ENCODE data around the gene PRTFDC1. TPM values are rescaled to one million over a fixed set of nuclear protein-coding genes. Genes with fewer than 3 reads are reported as not detected.

Gene PRTFDC1
- total and polyA plus RNA-seq, 5 donors from 2014 or later = 0.37 to 1.6 (median 1.3) TPM; not detected in 2

- no peak for DNase-seq
- Mint-ChIP-seq H3K4me1 (peaks cover 14 to 33% (median 22%) of the 10 kb centered on the region in 4 donors), H3K4me3 (no peak overlapping the region), H3K27me3 (no peaks in the 10 kb centered on the region), H3K27ac (peak overlapping the region in 1 of 3 donors; percentile 61), H3K9me3 (peaks cover 0 to 2% (median 0%) of the 10 kb centered on the region in 7 donors), H3K36me3 (no peaks in the 10 kb centered on the region)
- peak overlapping the region; percentile 17 for H3K4me3 ChIP-seq (ENCODE audit: low read depth, low read length)
- H3K27ac ChIP-seq (ENCODE audit: insufficient read depth, low read length, poor library complexity, severe bottlenecking) = peak overlapping the region; percentile 9
- no peaks in the 10 kb centered on the region for H3K9me3 ChIP-seq (ENCODE audit: control insufficient read depth in 2 of 2, low read length in 2 of 2)
- no peaks in the 10 kb centered on the region for H3K27me3 ChIP-seq (ENCODE audit: control insufficient read depth, insufficient read depth, low read length)
- ATAC-seq (ENCODE audit: low read depth in 2 of 2) = peak in 1 of 2 donors; percentile 12
- H3K36me3 ChIP-seq (ENCODE audit: control insufficient read depth, insufficient read depth, low read length) = no peaks in the 10 kb centered on the region
- H3K4me1 ChIP-seq (ENCODE audit: control insufficient read depth, insufficient read depth, low read length, poor library complexity, severe bottlenecking) = peaks cover 20% of the 10 kb centered on the region
These were observed 51.3 kb downstream of the PRTFDC1 start for GRCh38 chr10:24900888-24901685.

GRCh38 chr10:24899571-24899970 lies 52.8 kb downstream of the PRTFDC1 start:
- Mint-ChIP-seq H3K4me1 (peaks cover 18 to 42% (median 27%) of the 10 kb centered on the region in 4 donors), H3K27ac (peak overlapping the region in 1 of 3 donors; percentile 52), H3K36me3 (no peaks in the 10 kb centered on the region), H3K4me3 (no peak overlapping the region), H3K27me3 (no peaks in the 10 kb centered on the region), H3K9me3 (peaks cover 0 to 2% (median 0%) of the 10 kb centered on the region in 7 donors)
- DNase-seq = no peak
- Histone ChIP-seq H3K27me3 (ENCODE audit: control insufficient read depth, insufficient read depth, low read length) (no peaks in the 10 kb centered on the region), H3K4me1 (ENCODE audit: control insufficient read depth, insufficient read depth, low read length, poor library complexity, severe bottlenecking) (peaks cover 26% of the 10 kb centered on the region), H3K36me3 (ENCODE audit: control insufficient read depth, insufficient read depth, low read length) (no peaks in the 10 kb centered on the region), H3K27ac (ENCODE audit: insufficient read depth, low read length, poor library complexity, severe bottlenecking) (no peak overlapping the region), H3K9me3 (ENCODE audit: control insufficient read depth in 2 of 2, low read length in 2 of 2) (no peaks in the 10 kb centered on the region), H3K4me3 (ENCODE audit: low read depth, low read length) (no peak overlapping the region)
- ATAC-seq (ENCODE audit: low read depth in 2 of 2) = no peak

- Histone ChIP-seq H3K27me3 (ENCODE audit: control insufficient read depth, insufficient read depth, low read length) (no peaks in the 10 kb centered on the region), H3K4me3 (ENCODE audit: low read depth, low read length) (no peak overlapping the region), H3K4me1 (ENCODE audit: control insufficient read depth, insufficient read depth, low read length, poor library complexity, severe bottlenecking) (peaks cover 29% of the 10 kb centered on the region), H3K27ac (ENCODE audit: insufficient read depth, low read length, poor library complexity, severe bottlenecking) (no peak overlapping the region), H3K36me3 (ENCODE audit: control insufficient read depth, insufficient read depth, low read length) (no peaks in the 10 kb centered on the region), H3K9me3 (ENCODE audit: control insufficient read depth in 2 of 2, low read length in 2 of 2) (no peaks in the 10 kb centered on the region)
- Mint-ChIP-seq H3K36me3 (no peaks in the 10 kb centered on the region), H3K4me3 (no peak overlapping the region), H3K27me3 (no peaks in the 10 kb centered on the region), H3K27ac (peak overlapping the region in 1 of 3 donors; percentile 29), H3K4me1 (peaks cover 19 to 51% (median 34%) of the 10 kb centered on the region in 4 donors), H3K9me3 (peaks cover 0 to 2% (median 0%) of the 10 kb centered on the region in 7 donors)
- DNase-seq = no peak
- no peak for ATAC-seq (ENCODE audit: low read depth in 2 of 2)
These were observed 53.9 kb downstream of the PRTFDC1 start for GRCh38 chr10:24898501-24898900.

- Mint-ChIP-seq H3K27ac (peak overlapping the region in 1 of 3 donors; percentile 40), H3K4me1 (peaks cover 19 to 50% (median 38%) of the 10 kb centered on the region in 4 donors), H3K4me3 (peak overlapping the region in 1 of 4 donors; percentile 70), H3K36me3 (no peaks in the 10 kb centered on the region), H3K9me3 (peaks cover 0 to 2% (median 0%) of the 10 kb centered on the region in 7 donors), H3K27me3 (no peaks in the 10 kb centered on the region)
- H3K4me3 ChIP-seq (ENCODE audit: low read depth, low read length) = no peak overlapping the region
- H3K27me3 ChIP-seq (ENCODE audit: control insufficient read depth, insufficient read depth, low read length) = no peaks in the 10 kb centered on the region
- no peaks in the 10 kb centered on the region for H3K36me3 ChIP-seq (ENCODE audit: control insufficient read depth, insufficient read depth, low read length)
- ATAC-seq (ENCODE audit: low read depth in 2 of 2) (peak; percentile 48 to 56), DNase-seq (peak in 1 of 3 donors; percentile 37)
- H3K27ac ChIP-seq (ENCODE audit: insufficient read depth, low read length, poor library complexity, severe bottlenecking) = no peak overlapping the region
- no peaks in the 10 kb centered on the region for H3K9me3 ChIP-seq (ENCODE audit: control insufficient read depth in 2 of 2, low read length in 2 of 2)
- peaks cover 29% of the 10 kb centered on the region for H3K4me1 ChIP-seq (ENCODE audit: control insufficient read depth, insufficient read depth, low read length, poor library complexity, severe bottlenecking)
These were observed 55.0 kb downstream of the PRTFDC1 start for GRCh38 chr10:24897326-24897926.

GRCh38 chr10:24894728-24895127 lies 57.7 kb downstream of the PRTFDC1 start:
- peak overlapping the region in 3 of 4 donors; percentile 27 to 70 (median 56) for H3K4me3 Mint-ChIP-seq
- no peaks in the 10 kb centered on the region for H3K9me3 ChIP-seq (ENCODE audit: control insufficient read depth in 2 of 2, low read length in 2 of 2)
- DNase-seq (no peak), ATAC-seq (ENCODE audit: low read depth in 2 of 2) (peak; percentile 35 to 52)
- peaks cover 0 to 2% (median 0%) of the 10 kb centered on the region in 7 donors for H3K9me3 Mint-ChIP-seq
- H3K27me3 ChIP-seq (ENCODE audit: control insufficient read depth, insufficient read depth, low read length) = no peaks in the 10 kb centered on the region
- no peaks in the 10 kb centered on the region for H3K27me3 Mint-ChIP-seq
- H3K4me3 ChIP-seq (ENCODE audit: low read depth, low read length) = peak overlapping the region; percentile 41
- no peaks in the 10 kb centered on the region for H3K36me3 Mint-ChIP-seq
- peaks cover 15% of the 10 kb centered on the region for H3K4me1 ChIP-seq (ENCODE audit: control insufficient read depth, insufficient read depth, low read length, poor library complexity, severe bottlenecking)
- peak overlapping the region; percentile 61 to 94 (median 80) for H3K27ac Mint-ChIP-seq
- no peaks in the 10 kb centered on the region for H3K36me3 ChIP-seq (ENCODE audit: control insufficient read depth, insufficient read depth, low read length)
- peaks cover 13 to 35% (median 26%) of the 10 kb centered on the region in 4 donors for H3K4me1 Mint-ChIP-seq
- no peak overlapping the region for H3K27ac ChIP-seq (ENCODE audit: insufficient read depth, low read length, poor library complexity, severe bottlenecking)

GRCh38 chr10:24894309-24894708 lies 58.1 kb downstream of the PRTFDC1 start:
- Mint-ChIP-seq H3K27ac (peak overlapping the region; percentile 61 to 94 (median 80)), H3K9me3 (peaks cover 0 to 2% (median 0%) of the 10 kb centered on the region in 7 donors), H3K27me3 (no peaks in the 10 kb centered on the region), H3K4me3 (peak overlapping the region in 2 of 4 donors; percentile 27 to 56), H3K4me1 (peaks cover 13 to 35% (median 29%) of the 10 kb centered on the region in 4 donors), H3K36me3 (no peaks in the 10 kb centered on the region)
- no peaks in the 10 kb centered on the region for H3K27me3 ChIP-seq (ENCODE audit: control insufficient read depth, insufficient read depth, low read length)
- H3K36me3 ChIP-seq (ENCODE audit: control insufficient read depth, insufficient read depth, low read length) = no peaks in the 10 kb centered on the region
- H3K9me3 ChIP-seq (ENCODE audit: control insufficient read depth in 2 of 2, low read length in 2 of 2) = no peaks in the 10 kb centered on the region
- H3K4me1 ChIP-seq (ENCODE audit: control insufficient read depth, insufficient read depth, low read length, poor library complexity, severe bottlenecking) = peaks cover 15% of the 10 kb centered on the region
- ATAC-seq (ENCODE audit: low read depth in 2 of 2) (peak in 1 of 2 donors; percentile 30), DNase-seq (no peak)
- no peak overlapping the region for H3K27ac ChIP-seq (ENCODE audit: insufficient read depth, low read length, poor library complexity, severe bottlenecking)
- H3K4me3 ChIP-seq (ENCODE audit: low read depth, low read length) = peak overlapping the region; percentile 41

- peaks cover 13 to 44% (median 31%) of the 10 kb centered on the region in 4 donors for H3K4me1 Mint-ChIP-seq
- ATAC-seq (ENCODE audit: low read depth in 2 of 2) (no peak), DNase-seq (no peak)
- peak overlapping the region in 1 of 4 donors; percentile 18 for H3K4me3 Mint-ChIP-seq
- H3K9me3 Mint-ChIP-seq = no peaks in the 10 kb centered on the region
- Histone ChIP-seq H3K9me3 (ENCODE audit: control insufficient read depth in 2 of 2, low read length in 2 of 2) (no peaks in the 10 kb centered on the region), H3K27ac (ENCODE audit: insufficient read depth, low read length, poor library complexity, severe bottlenecking) (no peak overlapping the region), H3K4me1 (ENCODE audit: control insufficient read depth, insufficient read depth, low read length, poor library complexity, severe bottlenecking) (peaks cover 18% of the 10 kb centered on the region), H3K27me3 (ENCODE audit: control insufficient read depth, insufficient read depth, low read length) (no peaks in the 10 kb centered on the region), H3K4me3 (ENCODE audit: low read depth, low read length) (no peak overlapping the region), H3K36me3 (ENCODE audit: control insufficient read depth, insufficient read depth, low read length) (no peaks in the 10 kb centered on the region)
- H3K36me3 Mint-ChIP-seq = no peaks in the 10 kb centered on the region
- peak overlapping the region in 1 of 3 donors; percentile 88 for H3K27ac Mint-ChIP-seq
- H3K27me3 Mint-ChIP-seq = no peaks in the 10 kb centered on the region
These were observed 59.3 kb downstream of the PRTFDC1 start for GRCh38 chr10:24893127-24893526.
